NAMALWA (cell line): ENCODE measurements around the gene FUT3.

Experiments used
- DNase-seq: peaks from one replicate; pipeline ENCODE4 v3.0.0-alpha.2; 2015; ENCODE audit warnings: low spot score

Gene FUT3

DNA sequence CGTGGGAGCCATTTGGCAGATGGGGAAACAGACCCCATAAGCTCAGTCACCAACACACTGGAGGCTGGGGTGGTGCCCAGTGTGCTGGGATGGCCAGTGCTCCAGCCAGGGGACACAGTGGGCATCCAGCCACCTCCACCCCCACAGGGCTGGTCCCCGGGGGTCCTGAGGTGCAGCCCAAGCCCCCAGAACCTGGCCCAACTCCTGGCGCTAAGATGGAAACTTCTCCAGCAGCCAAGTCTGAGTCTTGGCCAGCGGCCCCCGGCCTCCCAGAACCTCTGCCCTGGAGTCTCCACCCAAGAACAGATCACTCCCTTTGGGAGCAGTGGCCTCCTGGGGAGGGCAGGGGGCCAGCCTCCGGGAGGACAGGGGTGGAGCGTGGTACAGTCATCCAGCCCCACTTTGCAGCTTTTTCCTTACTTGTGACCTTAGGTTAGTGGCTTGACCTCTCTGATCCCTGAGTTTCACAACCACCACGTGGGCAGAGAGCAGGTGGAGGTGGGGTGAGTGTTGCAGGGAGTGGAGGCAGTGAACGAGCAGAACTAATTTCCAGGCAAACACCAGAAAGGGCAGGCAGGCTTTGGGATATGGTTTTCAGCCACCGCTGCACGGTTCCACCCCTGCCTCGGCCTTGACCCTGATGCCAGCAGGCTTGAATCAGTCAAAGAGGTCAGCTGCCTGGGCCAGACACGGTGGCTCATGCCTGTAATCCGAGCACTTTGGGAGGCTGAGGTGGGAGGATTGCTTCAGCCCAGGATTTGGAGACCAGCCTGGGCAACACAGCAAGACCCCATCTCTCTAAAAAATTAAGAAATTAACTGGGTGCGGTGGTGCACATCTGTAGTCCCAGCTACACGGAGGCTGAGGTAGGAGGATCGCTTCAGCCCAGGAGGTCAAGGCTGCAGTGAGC lies 50.6 kb downstream of the FUT3 start:
- no peak for DNase-seq

DNA sequence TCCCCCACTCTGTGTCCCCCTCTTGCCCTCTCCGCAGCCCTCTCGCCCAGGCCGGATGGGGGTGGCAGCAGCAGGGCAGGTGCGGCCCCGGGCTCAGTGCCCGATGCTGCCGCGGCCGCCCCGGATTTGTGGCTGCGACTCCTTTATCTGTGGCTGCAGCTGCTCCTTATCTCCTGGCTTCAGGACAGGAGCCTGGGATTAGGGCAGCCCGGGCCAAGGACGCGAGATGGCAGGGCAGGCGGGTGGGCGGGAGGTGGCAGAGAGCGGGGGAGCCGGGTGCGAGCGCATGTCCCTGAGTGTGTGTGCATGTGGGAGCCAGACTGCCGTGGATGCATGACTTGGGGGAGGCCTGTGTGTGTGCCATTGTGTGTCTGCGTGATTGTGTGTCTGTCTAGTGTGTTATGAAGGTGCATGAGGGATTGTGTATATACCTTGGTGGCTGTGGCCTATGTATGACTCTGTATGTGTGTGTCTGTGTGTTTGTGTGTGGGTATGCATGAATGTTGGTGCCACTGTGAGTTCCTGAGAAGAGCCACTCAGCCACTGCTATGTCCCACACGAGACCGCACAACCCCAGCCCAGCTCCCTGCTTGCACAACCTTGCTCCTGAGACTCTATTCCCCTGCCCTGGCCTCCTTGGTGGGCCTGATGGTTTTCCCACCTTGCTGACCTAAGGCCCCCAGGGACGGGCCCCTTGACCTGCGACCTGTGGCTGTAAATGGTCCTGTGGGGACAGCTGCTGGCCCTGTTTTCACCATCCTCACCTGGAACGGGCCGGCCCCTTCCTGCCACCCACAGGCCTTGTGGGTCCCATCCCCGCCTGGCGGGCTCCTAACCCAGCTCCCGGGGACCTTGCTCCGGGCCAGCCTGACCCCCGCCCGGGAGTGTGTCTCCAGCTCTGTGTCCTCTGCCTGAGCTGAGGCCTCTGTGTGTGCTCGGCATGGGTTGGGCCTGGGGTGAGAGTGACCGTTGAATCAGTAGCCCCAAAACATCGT lies 51.7 kb downstream of the FUT3 start:
- no peak for DNase-seq

DNA sequence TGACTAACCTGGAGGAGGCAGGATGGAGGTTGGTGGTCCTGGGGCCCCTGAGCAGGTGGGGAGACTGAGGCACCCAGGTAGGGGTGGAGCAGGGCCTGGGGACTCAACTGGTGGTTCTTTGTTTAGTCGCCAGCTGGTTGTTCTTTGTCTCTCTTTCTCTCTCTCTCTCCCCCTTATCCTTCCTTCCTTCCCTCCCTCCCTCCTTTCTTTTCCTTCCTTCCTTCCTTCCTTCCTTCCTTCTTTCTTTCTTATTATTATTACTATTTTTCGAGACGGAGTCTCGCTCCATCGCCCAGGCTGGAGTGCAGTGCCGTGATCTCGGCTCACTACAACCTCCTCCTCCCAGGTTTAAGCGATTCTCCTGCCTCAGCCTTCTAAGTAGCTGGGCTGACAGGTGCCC lies 53.0 kb downstream of the FUT3 start:
- no peak for DNase-seq

DNA sequence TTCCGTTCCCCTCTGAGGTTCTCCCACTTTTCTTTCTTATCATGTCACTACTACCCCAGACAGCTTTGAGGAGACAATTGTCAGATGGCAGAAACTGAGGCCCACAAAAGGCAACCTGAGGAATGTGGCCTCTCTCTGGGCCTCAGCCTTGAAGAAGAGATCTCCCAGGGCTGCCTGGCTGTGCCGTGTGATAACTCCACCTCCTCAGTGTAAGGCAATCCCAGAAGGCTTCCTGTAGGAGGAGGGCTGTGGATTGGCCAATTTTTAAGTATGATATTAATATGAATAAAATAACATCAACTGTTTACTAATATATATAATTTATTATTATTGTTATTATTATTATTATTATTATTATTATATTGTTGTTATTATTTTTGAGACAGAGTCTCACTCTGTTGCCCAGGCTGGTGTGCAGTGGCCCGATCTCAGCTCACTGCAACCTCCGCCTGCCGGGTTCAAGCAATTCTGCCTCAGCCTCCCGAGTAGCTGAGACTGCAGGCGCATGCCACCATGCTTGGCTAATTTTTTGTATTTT lies 55.8 kb downstream of the FUT3 start:
- DNase-seq = no peak

DNA sequence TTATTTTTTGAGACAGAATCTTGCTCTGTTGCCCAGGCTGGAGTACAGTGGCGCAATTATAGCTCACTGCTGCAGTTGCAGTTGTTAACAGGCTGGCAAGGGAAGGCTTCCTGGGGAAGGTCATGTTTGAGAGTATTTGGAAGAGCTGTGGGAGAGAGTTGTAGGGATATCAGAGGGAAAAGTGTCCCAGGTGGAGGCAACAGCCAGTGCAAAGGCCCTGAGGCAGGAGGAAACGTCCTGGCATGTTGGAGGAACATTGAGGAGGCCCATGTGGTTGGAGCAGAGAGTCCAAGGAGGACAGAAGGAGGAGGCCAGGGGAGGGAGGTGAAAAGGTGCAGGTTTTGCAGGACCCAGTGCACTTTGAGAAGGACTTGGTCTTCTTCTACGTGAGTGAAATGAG lies 58.1 kb downstream of the FUT3 start:
- DNase-seq = no peak
